ENCODE results near the gene MINK1. TPM values are rescaled to one million over a fixed set of nuclear protein-coding genes. Genes with fewer than 3 reads are reported as not detected.

Gene MINK1
- total and polyA plus RNA-seq, 2 of the 8 experiments (the other 6 are each of a cell fraction or from before 2014, with no cell fraction given), result 26.9 to 77.7 TPM

- H3K4me2 ChIP-seq (ENCODE audit: insufficient read depth in 1 of 2, low read depth in 2 of 2, low read length in 2 of 2), result peak overlapping the region; percentile 67 to 69
- H2BK12ac ChIP-seq (ENCODE audit: low read depth, low read length), result peak overlapping the region; percentile 100
- peaks cover 0 to 19% of the 10 kb centered on the region in 2 experiments; a peak in 2 of 4 replicates for H3K79me2 ChIP-seq (ENCODE audit: control insufficient read depth in 1 of 2, insufficient read depth in 2 of 2, low read length in 2 of 2)
- H3K18ac ChIP-seq (ENCODE audit: extremely low read depth, low read length), result 0 out of 2 replicates have a peak overlapping the region, but pooled peaks have one; percentile 94
- peak in 1 of 2 experiments; percentile 63 for DNase-seq (ENCODE audit: low read depth in 1 of 2, low spot score in 2 of 2)
- H3K27me3 ChIP-seq (replicated peaks in 1 of 4; ENCODE audit: control insufficient read depth in 3 of 4, extremely low read depth in 1 of 4, insufficient read depth in 3 of 4, low read length in 3 of 4), result no peaks in the 10 kb centered on the region; a peak in 1 of 7 replicates
- peaks cover 0 to 4% of the 10 kb centered on the region in 2 experiments for H4K20me1 ChIP-seq (replicated peaks in 1 of 2; ENCODE audit: control insufficient read depth in 1 of 2, insufficient read depth in 2 of 2, low read length in 2 of 2)
- POLR2A ChIA-PET (ENCODE audit: partially characterized antibody), result interaction anchor here (1.0 to 3.2 kb wide), 5 partner anchors 10 to 103 kb away, joined by 3 to 25 read pairs (median 3); partner anchors contain the start of genes C17orf107 and PLD2
- H2BK5ac ChIP-seq (ENCODE audit: low read depth, low read length), result peak overlapping the region; percentile 99
- peak overlapping the region; percentile 66 for H3K14ac ChIP-seq (ENCODE audit: insufficient read length)
- H2BK15ac ChIP-seq (ENCODE audit: low read length), result peak overlapping the region; percentile 100
- peak overlapping the region; percentile 96 to 100 (median 98) for H3K4me3 ChIP-seq (ENCODE audit: extremely low read depth in 1 of 4, insufficient read depth in 2 of 4, low read depth in 3 of 4, low read length in 4 of 4)
- H3K9me3 ChIP-seq (ENCODE audit: insufficient read depth in 2 of 2, low read depth in 1 of 2, low read length in 1 of 2), result no peaks in the 10 kb centered on the region
- no peak overlapping the region for H2BK120ac ChIP-seq (replicated peaks; ENCODE audit: low read depth, low read length)
- no peak overlapping the region for H3K4ac ChIP-seq (replicated peaks; ENCODE audit: insufficient read length, low read depth, low read length)
- CTCF ChIA-PET (ENCODE audit: partially characterized antibody), result interaction anchor here (0.8 to 2.5 kb wide), 5 partner anchors 52 to 87 kb away, joined by 3 to 11 read pairs (median 4); no protein-coding TSS in a partner anchor
- WGBS, 2 experiments (ENCODE audit: extremely low coverage in 1 of 2, insufficient coverage in 1 of 2, insufficient read length in 1 of 2, insufficient replicate concordance in 2 of 2, low coverage in 1 of 2, low lambda C conversion rate in 2 of 2, missing lambda C conversion rate in 1 of 2), result 4% methylated on average over 7 of the region's 7 CpGs; no CpG with 5 or more reads in 1 of the 2 experiments
- peak overlapping the region; percentile 98 for H4K8ac ChIP-seq (ENCODE audit: extremely low read depth, insufficient read depth, low read length)
- no peak overlapping the region for H3K23ac ChIP-seq (ENCODE audit: insufficient read length)
- H3K4me1 ChIP-seq (replicated peaks in 1 of 4; ENCODE audit: control insufficient read depth in 3 of 4, insufficient read depth in 4 of 4, low read length in 3 of 4), result no peaks in the 10 kb centered on the region; a peak in 1 of 7 replicates
- peak overlapping the region in 3 of 4 experiments; percentile 83 to 98 (median 88); a peak in 6 of 7 replicates for H3K9ac ChIP-seq (replicated peaks in 1 of 4; ENCODE audit: extremely low read depth in 1 of 4, low read depth in 3 of 4, low read length in 3 of 4)
- peak overlapping the region; percentile 47; the same call in 1 of the 2 replicates for H2AFZ ChIP-seq (ENCODE audit: low read length)
- H3K36me3 ChIP-seq (ENCODE audit: control insufficient read depth in 2 of 4, insufficient read depth in 4 of 4, low read length in 3 of 4), result peaks cover 0 to 20% (median 12%) of the 10 kb centered on the region in 4 experiments; a peak in 7 of 8 replicates
- peak; percentile 72 for TF ChIP-seq SAP30 (IDR thresholded peaks at IDR 0.05; ENCODE audit: insufficient read depth, insufficient replicate concordance, low read length)
- peak; percentile 63; the same call in 1 of the 2 replicates for TF ChIP-seq YY1 (IDR thresholded peaks at IDR 0.05; ENCODE audit: low read depth, low read length)
- no peak for TF ChIP-seq SIX5 (IDR thresholded peaks at IDR 0.05; ENCODE audit: low read depth, low read length)
- peak in 1 of 2 experiments; percentile 6; a peak in 1 of 3 replicates for TF ChIP-seq POLR2A (IDR thresholded peaks at IDR 0.05; ENCODE audit: control extremely low read depth in 1 of 2, low read depth in 2 of 2, low read length in 2 of 2)
- H3K27ac ChIP-seq (ENCODE audit: low read depth, low read length), result peak overlapping the region; percentile 70
- H3K56ac ChIP-seq (replicated peaks; ENCODE audit: insufficient read length, low read depth, low read length), result peak overlapping the region; percentile 85
- H2BK20ac ChIP-seq (ENCODE audit: low read length), result no peak overlapping the region
- H3K79me1 ChIP-seq (ENCODE audit: low read depth, low read length), result peaks cover 7% of the 10 kb centered on the region
- peak overlapping the region; percentile 89 for H2AK5ac ChIP-seq (ENCODE audit: low read depth, low read length)
- peak; percentile 42 for FAIRE-seq
- no peak overlapping the region for H4K91ac ChIP-seq (replicated peaks; ENCODE audit: insufficient read length, low read length)
- H4K5ac ChIP-seq (ENCODE audit: insufficient read length, low read depth, low read length), result no peak overlapping the region
- peaks cover 6% of the 10 kb centered on the region; the same call in 1 of the 2 replicates for H3K23me2 ChIP-seq (ENCODE audit: low read depth, low read length)
Observed at GRCh38 chr17:4796552-4796920, 36.6 kb upstream of the MINK1 start.
